AML-193 (cell line): Measurements from ENCODE around the gene CENPI.
"Not testable (repeated sequence)": the region's sequence is repeated elsewhere in the genome, so short reads cannot be mapped to it uniquely, and the experiment has no call there.

Experiments
- DNase-seq, 2 experiments: peaks; one replicate each; lab custom pipeline; 2025; lab: John Stamatoyannopoulos, UW

Gene CENPI, protein sequence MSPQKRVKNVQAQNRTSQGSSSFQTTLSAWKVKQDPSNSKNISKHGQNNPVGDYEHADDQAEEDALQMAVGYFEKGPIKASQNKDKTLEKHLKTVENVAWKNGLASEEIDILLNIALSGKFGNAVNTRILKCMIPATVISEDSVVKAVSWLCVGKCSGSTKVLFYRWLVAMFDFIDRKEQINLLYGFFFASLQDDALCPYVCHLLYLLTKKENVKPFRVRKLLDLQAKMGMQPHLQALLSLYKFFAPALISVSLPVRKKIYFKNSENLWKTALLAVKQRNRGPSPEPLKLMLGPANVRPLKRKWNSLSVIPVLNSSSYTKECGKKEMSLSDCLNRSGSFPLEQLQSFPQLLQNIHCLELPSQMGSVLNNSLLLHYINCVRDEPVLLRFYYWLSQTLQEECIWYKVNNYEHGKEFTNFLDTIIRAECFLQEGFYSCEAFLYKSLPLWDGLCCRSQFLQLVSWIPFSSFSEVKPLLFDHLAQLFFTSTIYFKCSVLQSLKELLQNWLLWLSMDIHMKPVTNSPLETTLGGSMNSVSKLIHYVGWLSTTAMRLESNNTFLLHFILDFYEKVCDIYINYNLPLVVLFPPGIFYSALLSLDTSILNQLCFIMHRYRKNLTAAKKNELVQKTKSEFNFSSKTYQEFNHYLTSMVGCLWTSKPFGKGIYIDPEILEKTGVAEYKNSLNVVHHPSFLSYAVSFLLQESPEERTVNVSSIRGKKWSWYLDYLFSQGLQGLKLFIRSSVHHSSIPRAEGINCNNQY

DNA sequence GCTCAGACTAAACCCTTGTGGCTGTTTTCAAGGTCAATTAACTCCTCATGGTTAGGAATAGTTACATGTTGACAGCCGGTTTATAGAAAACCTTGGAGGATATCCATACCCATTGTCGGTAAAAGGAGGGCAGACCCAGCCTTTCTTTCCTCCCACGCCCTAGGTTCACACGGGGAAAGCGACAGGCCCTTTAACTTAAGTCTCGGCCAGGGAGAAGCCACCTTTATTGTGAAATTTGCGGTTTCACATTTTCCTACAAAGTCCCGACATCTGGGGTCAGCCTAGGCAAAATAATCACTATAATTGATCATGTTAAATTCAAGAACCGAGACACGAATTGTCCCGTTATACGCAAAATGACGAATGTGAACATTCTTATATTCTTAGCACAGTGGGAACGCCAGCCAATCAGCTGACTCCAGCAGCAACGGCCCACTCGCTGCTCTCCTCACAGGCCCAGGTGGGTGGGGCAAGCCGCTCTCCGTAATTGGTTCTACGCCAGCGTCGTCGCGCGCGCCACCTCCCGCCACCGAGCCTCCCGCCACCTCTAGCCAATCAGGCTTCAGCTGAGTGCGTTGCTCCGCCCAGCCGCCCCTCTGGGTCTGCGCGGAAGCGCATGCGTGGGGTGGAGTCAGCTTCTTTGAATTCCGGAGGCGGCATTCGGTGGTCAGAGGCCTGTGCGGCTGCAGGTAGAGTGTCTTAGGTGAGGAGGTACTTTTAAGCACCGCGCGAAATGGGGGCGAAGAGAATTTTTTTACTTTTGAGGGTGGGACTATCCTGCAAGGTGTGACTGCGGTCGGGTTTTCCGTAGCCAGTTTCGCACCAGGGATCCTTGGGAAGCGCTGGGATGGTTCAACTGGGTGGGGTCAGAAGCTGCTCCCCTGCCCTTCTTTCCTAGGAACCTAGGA, at the start of gene CENPI:
Gene CENPI (plus strand): TSS at position 659 of the 908 bp plus-strand sequence. CDS start 2,867 bp downstream, outside the sequence.
- peak; percentile 72 to 78 for DNase-seq

DNA sequence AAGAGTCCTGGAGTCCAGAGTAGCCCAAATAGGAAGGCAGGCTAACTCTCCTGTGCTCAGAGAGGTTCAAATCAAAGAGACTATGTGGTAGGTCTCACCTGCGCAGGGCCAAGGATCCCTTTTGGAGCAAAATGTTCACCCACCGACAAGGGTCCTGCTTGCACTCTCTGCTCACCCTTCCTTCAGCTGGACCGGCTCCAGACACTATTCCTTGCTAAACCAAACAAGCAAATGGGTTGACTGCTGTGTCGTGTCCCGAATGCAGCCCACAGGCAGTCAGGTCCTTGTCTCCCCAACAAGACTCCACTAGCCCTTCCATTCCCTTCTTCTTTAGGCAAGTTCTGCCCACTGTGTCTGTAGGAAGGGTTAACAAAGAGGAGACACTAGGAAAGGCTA, 46.9 kb upstream of the CENPI start:
- no peak for DNase-seq

DNA sequence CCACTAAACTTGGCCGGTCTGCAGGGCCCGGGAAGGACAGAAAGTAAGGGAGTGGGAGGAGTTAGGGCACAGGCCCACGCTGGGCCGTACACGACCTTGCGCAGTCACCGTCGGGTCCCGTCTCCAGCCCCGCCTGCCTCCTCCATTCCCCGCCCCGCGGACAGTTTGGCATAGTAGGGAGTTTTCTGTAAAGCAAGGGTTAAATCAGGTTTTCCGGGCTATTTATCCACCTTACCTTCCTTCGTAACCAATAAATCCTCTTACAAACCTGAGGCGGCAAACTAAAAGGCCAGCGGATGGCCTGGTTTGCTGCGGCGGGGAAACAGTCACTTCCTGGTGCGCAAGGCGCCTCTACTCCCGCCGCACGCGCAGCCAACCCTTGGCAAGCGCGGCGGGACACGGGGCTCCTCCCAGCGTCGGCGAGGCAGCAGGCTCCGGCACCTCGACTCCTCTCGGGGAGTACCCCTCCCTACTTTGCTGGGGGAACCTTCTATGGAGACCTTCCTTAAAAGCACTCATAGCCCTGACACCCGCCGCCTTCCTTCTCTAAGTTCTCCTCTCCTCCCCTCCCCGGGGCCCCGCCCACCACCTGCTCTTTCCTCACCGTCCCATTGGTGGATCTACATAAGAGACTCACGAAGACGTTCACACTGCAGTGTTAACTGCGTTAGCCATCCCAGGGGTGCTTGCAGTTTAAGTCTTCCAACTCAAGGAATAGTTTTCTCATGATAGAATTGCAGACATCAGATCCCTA, 46.3 kb upstream of the CENPI start, which contains the start of gene TRMT2B:
Gene TRMT2B (minus strand): TSS at position 563 of the 754 bp plus-strand sequence. CDS start 9,822 bp downstream, outside the sequence.
- DNase-seq: peak; percentile 67 to 72

DNA sequence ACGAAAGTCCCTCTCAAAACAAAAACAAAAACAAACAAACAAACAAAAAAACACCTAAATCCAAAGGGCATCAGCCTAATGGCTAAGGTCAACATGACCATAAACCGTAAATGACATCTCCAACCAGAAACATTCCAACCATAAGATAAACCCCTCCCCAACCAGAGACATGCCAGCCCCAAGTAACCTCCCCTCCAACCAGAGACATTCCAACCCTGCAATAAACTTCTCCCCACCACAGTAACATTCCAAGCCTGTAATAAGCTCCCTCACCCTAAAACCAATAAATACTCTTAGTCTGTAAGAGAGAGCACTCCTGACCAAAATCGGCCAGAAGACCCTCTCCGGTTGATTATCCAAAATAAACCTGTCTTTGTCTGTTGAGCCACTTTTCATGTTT, 41.5 kb upstream of the CENPI start:
- not testable (repeated sequence) for DNase-seq

DNA sequence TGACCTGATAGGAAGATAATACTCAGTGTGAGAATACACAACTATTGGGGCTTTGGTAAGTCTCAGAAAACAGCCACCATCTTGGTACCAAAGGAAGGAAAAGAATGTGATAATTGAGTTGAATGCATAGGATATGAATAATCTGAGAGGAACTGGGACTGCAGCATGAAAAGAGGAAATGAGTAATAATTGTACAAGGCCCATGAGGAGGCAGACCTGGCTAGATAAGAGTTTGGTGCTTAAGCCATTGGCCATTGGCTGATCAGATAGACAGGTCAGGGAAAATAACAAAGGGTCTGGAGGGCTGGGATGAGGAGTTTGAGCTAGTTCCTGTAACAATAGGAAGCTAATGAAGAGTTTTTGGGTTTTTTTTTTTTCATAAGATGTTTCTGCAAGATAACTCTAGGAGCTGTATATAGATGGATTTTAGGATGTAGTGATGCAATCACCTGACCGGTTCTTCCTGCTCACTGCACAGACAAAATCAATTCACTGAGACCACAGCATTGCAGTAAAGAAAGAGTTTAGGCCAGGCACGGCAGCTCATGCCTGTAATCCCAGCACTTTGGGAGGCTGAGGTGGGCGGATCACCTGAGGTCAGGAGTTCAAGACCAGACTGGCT, 40.8 kb upstream of the CENPI start:
- DNase-seq: peak; percentile 7 to 18

DNA sequence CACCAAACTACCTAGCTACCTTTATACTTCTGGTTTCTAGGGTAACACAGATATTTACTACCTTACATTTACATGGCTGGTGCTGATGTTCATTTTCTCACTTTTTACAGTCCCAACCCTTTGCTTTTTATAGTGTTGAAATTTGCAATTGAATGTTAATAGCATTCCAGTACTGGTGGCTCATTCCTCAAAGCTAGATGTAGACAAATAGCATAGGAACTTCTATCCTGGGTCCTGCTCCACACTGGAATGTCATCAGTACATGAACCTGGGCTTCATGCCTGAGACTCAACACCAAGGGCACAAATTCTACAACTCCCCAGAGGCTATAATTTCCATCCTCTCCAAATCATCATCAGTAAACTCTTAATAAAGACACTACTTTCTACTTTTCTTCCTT, 35.8 kb upstream of the CENPI start:
- DNase-seq: no peak

DNA sequence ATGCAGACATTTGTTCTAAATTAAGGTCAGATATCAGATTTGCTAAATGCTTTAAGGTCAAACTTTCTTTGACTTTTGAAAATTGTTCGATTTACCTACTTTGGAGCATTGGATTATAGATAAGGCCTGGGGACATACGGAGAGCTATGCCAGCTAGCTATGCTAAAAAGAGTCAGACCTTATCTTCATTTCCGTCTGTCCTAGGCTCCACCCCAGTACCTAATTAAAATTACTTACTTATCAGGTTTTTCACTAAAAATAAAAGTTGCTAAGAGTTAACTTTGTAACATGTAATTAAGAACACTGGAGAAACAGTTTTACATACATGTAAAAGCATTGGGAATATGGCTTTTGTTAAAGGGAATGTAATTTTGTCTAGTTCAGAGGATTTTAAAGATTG, 26.4 kb upstream of the CENPI start:
- DNase-seq: no peak

DNA sequence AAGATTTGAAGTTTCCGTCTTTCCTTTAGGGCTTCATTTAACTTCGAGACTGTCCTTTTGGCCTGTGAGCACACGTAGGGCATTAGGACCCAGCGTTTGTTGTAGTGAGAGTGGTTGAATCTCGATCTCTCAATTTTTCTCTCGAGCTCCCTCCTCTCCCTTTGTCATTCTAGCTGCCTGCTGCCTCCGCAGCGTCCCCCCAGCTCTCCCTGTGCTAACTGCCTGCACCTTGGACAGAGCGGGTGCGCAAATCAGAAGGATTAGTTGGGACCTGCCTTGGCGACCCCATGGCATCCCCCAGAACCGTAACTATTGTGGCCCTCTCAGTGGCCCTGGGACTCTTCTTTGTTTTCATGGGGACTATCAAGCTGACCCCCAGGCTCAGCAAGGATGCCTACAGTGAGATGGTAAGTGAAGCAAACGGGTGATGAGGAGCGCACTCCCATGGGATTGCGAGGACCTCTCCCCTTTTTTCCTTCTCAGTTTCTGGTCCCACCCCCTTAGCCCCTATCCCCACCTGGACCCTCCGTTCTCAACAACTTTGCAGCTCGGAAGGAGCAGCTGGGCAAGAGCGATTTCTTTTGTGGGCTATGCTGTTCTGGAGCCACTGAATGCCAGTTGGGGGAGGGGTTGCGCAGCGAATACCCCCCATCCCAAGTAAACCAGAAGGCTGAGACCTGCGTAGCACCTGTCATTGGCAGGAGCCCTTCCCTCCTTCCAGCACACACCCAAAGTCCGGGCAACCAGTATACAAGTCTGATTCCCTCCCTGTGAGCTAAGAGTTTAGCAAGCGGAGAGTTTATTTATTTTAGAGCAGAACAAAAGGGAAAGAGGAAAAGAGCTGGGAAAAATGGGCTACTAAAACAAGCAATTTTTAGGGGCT, 19.0 kb upstream of the CENPI start, which contains the start of gene TMEM35A:
Gene TMEM35A (plus strand): TSS at position 164 of the 883 bp plus-strand sequence. CDS start 124 bp downstream, at position 288.
- DNase-seq: no peak

DNA sequence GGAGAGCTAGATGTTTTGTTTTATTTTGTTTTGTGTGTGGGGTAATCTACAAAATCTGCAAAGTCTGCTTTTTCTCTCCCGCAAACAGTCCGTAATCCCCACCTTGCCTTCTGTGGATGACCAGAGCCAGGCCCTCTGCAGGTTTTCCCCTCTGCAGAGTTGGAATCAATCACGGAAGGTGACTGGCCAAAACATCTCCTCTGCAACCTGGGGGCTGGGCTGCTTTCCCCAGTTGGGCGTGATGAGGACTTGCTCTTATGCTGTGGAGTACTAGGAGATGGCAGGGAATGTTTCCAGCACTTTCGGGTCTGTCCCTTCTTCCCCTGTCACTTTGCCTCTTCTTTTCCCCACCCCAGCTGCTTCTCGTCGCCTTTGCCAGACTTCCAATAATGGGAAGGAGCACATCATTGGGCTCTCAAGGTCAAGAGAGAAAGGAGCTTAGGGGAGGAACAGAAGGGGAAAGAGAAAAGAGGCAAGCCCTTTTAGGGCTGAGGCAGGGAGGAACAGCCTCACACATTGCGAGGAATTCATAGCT, 18.2 kb upstream of the CENPI start:
- no peak for DNase-seq

DNA sequence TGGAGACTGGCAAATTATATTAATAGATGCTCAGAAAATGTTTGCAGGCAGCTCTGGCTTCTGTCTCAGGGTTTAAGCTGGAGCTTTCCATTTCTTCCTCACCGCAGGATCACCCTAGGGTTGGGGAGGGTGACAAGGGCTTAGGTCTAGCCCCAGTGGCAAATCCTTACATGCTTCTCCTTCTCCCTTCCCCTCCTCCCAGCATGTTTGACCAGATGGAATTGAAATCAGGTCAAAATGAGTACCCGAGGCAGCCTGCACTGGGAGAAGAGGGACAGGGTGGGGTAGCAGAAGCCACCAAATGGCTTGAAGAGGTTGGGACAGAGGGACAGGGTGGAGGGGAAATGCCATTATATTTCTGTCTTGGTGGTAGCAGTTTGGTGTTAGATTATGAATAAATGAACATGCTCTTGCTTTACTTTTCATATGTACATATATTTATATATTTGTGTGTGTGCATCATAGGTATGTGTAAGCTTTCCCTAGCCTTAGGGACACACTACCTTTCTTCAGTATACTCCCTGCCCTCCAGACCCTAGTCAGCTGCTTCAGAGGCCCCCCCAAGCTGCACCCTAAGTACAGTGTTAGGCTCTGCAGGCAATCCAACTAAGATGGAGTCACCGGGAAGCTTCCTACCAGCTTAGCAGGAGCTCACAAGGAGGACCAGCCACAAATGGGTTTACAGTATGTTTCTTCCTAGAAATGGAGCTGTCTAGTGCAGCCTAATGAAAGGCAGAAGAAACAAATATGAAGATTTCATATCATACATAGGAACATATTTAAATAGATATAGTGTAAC, 17.5 kb upstream of the CENPI start:
- DNase-seq: no peak

DNA sequence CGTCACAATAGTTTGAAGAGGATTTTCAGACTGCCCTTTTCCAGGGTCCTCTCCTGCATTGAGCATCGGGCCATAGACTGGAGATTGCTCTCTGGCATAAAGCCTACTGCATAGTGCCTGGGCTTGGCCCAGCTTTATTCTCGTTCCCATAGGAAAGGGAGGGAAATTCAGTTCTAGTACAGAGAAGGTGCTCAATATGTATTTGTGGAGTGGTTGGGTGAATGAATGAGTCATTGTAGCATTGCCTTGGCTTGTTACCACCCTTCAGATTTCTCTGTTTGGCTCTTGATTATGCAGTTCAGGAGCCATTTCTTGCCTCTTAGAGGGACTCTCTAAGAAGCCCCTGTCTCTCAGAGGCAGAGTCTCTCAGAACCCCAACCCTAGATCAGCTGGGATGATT, 16.8 kb upstream of the CENPI start:
- DNase-seq: no peak

DNA sequence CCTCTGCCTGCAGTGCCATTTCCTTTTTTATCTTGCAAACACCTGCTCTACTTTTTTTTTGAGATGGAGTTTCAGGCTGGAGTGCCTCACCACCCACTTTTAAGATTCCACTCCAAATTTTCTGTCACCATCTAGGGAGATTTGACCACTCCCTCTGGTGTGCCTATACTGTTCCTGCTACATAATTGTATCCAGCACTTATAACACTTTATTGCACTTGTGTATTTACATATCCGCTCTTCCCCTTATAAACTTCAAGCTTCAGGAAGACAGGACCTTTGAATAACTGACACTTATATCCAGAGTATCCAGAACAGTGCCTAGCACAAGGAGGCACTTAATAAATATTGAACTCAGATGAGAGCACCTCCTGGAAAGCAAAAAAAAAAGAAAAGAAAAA, 6.2 kb upstream of the CENPI start:
- DNase-seq: no peak

DNA sequence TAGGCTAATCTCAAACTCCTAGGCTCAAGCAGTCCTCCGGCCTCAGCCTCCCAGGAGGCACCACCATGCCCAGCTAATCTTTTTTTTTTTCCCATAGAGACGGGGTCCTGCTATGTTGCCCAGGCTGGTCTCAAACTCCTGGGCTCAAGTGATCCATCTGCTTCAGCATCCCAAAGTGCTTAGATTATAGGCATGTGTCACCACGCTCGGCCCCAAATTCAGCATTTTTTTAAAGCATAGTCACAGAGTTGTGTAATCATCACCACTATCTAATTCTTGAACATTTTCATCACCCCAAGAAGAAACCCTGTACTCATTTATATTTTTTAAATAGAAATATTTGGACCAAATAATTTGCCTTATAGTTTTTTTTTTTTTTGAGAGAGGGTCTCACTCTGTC, 10.3 kb downstream of the CENPI start:
- DNase-seq: no peak

DNA sequence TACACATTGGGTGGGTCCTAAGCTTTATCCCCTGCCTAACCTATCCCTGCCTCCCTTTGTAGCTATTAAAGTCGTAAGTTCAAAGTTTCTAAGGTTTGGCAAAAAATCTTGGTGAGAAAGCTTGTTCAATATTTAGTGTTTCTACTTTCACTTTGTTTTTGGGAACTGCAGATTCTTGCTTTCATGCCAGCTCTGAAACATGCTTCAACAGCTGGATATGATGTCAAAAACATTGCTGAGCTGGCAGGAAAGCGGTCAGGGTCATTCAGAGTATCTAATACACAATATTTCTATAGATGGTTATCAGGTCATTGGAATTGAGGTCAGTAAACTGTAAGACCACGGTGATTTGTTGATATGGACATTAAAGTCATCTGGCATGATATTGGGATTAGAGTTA, 19.7 kb downstream of the CENPI start:
- no peak for DNase-seq

DNA sequence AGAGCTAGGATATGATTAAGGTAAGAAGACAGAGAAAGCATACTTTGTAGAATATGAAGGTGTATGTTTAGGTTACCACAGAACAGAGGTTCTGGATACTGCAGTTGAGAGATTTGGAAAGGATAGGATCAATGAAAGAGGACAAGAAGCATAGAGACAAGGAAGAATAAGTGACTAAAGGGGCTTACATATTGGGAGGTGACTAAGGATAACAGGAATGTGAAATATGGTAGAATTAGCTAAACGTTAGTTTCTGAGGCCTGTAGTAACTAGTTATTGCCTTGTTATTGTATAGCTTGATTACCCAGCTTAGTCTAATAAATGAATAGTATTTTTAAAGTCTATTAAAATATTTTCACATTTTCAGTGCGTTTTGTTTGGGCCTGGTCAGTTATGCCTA, 38.2 kb downstream of the CENPI start:
- DNase-seq: no peak
